Measurements from ENCODE around the gene TRRAP.
"Not testable (repeated sequence)": the region's sequence is repeated elsewhere in the genome, so short reads cannot be mapped to it uniquely, and the experiment has no call there.

TRRAP gene

DNA sequence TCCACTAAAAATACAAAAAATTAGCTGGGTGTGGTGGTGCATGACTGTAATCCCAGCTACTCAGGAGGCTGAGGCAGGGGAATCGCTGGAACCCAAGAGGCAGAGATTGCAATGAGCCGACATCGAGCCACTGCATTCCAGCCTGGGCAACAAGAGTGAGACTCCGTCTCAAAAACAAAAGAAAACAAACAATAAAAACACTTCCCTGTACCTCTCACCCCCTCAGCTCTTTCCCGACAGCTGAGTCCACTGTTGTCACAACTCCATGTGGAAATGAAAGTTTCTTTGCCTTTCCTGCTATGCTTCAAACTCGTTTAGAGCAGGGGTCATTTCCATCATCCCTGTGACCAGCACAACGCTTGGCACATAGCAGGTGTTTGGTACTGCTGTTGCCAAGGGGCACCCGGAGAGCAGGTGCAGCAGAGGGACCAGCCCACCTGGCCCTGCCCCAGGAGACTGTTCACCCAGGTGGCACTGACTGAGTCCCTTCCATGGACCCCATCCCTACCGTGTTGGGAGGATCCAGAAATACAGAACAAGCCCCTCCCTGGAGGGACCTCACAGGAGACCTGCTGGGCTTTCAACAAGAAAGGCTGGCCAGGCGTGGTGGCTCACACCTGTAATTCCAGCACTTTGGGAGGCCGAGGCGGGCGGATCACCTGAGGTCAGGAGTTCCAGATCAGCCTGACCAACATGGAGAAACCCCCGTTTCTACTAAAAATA is 13.4 kb upstream of the TRRAP start:
- DNase-seq (ENCODE audit: insufficient read length, low spot score) (no peak), FAIRE-seq (no peak)

- DNase-seq (ENCODE audit: insufficient read length, low spot score): no peak
- FAIRE-seq: no peak
Measured at GRCh38 chr7:98866351-98866750, 12.0 kb upstream of the TRRAP start.

- DNase-seq (ENCODE audit: insufficient read length, low spot score): no peak
- no peak for FAIRE-seq
Measured at GRCh38 chr7:98866765-98867164, 11.6 kb upstream of the TRRAP start.

DNA sequence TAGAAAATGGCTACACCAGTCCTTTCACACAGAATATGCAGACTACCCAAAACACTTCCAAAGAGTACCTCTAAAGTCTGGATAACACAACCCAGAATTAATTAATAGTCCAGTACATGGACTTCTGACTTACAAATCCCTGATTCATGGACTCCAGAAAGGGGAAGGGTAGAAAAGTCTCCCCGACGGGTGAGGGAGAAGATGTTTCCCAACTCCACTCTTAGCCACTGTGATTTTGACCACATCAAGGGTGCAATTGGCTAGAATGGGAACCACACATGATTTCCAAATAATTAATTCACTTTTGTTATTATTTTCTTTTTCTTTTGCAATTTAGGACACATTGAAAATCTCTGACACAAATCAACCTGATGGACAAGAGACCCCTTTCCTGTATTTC is 9.9 kb upstream of the TRRAP start:
- FAIRE-seq: no peak
- DNase-seq (ENCODE audit: insufficient read length, low spot score): no peak

GRCh38 chr7:98869027-98869596 is 9.2 kb upstream of the TRRAP start:
- FAIRE-seq (no peak), DNase-seq (ENCODE audit: insufficient read length, low spot score) (no peak)

DNA sequence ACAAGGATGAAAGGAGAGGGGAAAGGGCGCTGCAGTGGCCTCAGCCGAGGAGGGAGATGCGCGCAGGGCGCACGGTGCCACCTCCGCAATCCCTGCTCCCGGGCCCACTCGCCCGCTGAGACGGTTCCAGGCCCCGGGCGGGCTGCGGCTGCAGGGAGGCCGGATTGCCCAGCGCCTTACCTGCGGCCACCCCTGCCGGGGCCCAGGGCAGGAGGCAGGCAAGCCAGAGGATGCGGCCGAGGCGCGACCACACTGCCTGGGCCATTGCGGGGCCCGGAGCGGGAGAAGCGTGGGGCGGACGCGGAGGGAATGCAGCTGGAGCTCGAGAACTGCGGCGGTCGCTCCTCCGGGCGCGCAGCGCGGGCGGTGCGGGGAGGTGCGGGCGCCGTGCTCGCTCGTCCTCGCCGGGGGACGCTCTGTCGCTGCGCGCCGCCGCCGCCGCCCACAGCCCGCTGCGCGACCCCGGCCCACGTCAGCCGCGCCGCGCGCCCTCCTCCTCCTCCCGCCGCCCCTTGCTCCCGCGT is 8.7 kb upstream of the TRRAP start, which contains the start of gene TMEM130:
Gene TMEM130 (minus strand): TSS at position 418 of the 524 bp plus-strand sequence. CDS start 153 bp downstream, at position 265.
- FAIRE-seq (no peak), DNase-seq (ENCODE audit: insufficient read length, low spot score) (no peak)

DNA sequence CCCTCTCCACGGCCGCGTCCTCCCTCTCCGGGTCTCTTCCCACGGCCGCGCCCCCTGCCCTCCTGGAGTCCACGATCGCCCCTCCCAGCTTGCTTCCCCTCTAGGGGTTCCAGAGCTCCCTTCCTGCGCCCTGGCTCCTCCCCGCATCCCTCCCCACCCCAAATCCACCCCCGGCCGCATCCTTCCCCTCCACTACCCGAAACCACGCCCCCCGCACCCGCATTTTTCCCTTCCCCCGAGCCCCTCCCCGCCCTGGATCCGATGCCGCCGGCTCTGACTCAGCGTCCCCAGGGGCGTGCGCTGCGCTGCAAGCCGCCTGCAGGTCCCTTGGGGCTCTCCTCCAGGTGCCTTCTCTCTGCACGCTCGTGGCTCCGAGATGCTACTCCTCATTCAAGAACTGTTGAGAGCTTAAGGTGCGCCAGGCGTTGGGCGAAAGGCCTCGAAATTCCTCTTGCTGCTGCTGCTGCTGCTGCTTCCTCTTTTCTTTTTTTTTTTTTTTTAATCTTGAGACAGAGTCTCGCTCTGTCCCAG is 8.1 kb upstream of the TRRAP start:
- no peak for FAIRE-seq
- peak; percentile 75 for DNase-seq (ENCODE audit: insufficient read length, low spot score)

GRCh38 chr7:98870807-98871491 is 7.4 kb upstream of the TRRAP start:
- FAIRE-seq: no peak
- DNase-seq (ENCODE audit: insufficient read length, low spot score): no peak

DNA sequence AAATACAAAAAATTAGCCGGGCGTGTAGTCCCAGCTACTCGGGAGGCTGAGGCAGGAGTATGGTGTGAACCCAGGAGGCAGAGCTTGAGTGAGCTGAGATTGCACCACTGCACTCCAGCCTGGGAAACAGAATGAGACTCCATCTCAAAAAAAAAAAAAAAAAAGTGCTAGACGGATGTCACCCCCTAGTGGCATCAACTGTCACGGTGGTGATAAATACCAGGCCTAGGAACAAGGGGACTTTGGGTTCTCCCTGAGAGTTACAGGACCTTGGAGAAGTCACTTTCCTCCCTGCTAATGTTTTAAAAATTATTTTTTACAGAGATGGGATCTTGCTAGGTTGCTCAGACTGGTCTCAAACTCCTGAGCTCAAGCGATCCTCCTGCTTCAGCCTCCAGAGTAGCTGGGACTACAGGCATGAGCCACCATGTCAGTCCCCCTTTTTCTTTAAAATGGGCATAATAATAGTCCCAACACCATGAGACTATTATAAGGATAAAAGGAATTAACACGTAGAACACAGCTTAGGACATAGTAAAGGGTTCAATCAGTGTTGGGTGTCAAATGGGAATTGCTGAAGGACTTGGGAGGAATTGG is 5.9 kb upstream of the TRRAP start:
- FAIRE-seq (no peak), DNase-seq (ENCODE audit: insufficient read length, low spot score) (no peak)

DNA sequence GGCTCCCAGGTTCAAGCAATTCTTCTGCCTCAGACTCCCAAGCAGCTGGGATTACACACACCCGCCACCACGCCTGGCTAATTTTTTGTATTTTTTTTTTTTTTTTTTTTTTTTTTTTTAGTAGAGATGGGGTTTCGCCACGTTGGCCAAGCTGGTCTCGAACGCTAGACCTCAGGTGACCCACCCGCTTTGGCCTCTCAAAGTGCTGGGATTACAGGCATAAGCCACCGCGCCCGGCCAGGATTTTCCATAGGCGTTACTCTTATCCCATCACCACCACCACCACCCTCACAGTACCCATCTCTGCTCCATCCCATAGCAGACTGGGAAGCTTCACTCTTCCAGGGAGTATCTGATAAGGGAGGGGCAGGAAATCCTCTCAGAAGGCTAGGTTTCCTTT is 4.7 kb upstream of the TRRAP start:
- FAIRE-seq; DNase-seq (ENCODE audit: insufficient read length, low spot score): not testable (repeated sequence)

DNA sequence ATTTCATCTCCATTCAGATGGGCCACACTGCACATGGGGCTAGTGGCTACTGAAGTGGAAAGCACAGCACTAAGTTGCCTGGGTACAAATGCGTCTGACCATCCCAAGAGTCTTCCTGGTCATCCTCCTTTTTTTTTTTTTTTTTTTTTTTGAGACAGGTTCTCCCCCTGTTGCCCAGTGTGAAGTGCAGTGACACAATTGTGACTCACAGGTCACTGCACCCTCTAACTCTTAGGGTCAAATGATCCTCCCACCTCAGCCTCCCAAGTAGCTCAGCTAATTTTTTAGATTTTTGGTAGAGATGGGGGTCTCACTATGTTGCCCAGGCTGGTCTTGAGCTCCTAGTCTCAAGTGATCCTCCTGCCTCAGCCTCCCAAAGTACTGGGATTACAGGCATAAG is 3.4 kb upstream of the TRRAP start:
- FAIRE-seq (no peak), DNase-seq (ENCODE audit: insufficient read length, low spot score) (no peak)

- FAIRE-seq (no peak), DNase-seq (ENCODE audit: insufficient read length, low spot score) (no peak)
Measured at GRCh38 chr7:98875501-98875900, 2.8 kb upstream of the TRRAP start.

DNA sequence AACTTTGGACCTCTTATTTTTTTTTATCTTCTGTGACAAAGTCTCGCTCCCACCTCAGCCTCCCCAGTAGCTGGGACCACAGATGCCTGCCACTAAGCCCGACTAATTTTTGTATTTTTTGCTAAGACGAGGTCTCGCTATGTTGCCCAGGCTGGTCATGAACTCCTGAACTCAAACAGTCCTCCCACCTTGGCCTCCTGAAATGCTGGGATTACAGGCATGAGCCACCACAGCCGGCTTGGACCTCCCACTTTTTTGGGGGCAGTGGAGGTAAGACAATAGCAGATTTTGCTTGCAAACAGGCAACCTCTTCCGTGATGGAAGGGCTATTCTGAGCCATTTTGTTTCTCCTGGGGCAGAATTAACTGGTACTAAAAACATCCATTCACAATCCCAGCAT is 1.2 kb upstream of the TRRAP start:
- FAIRE-seq (no peak), DNase-seq (ENCODE audit: insufficient read length, low spot score) (no peak)

- FAIRE-seq (no peak), DNase-seq (ENCODE audit: insufficient read length, low spot score) (no peak)
Measured at GRCh38 chr7:98877692-98878364, 504 bp upstream of the TRRAP start.

- peak; percentile 75 for DNase-seq (ENCODE audit: insufficient read length, low spot score)
- FAIRE-seq: peak; percentile 89
Measured at GRCh38 chr7:98879198-98879978, 1.1 kb downstream of the TRRAP start.

GRCh38 chr7:98879979-98880315 is 1.6 kb downstream of the TRRAP start:
- no peak for DNase-seq (ENCODE audit: insufficient read length, low spot score)
- no peak for FAIRE-seq

GRCh38 chr7:98880485-98880884 is 2.2 kb downstream of the TRRAP start:
- DNase-seq (ENCODE audit: insufficient read length, low spot score) (no peak), FAIRE-seq (no peak)

GRCh38 chr7:98881561-98882315 is 3.4 kb downstream of the TRRAP start:
- FAIRE-seq: no peak
- DNase-seq (ENCODE audit: insufficient read length, low spot score): no peak

- DNase-seq (ENCODE audit: insufficient read length, low spot score) (no peak), FAIRE-seq (no peak)
Measured at GRCh38 chr7:98884416-98884815, 6.1 kb downstream of the TRRAP start.
